GM21529 (cell line): ENCODE measurements around the gene BHMT.

Source experiments
- ATAC-seq: cut with Tn5 transposase; IDR thresholded peaks from one replicate; pipeline ENCODE4 v1.9.1; 2021; ENCODE audit not compliant: unreplicated experiment

BHMT gene

GRCh38 chr5:79111387-79111959 is at the start of gene BHMT:
TSS of gene BHMT (plus strand) at chr5:79111809. CDS start at chr5:79111886, 77 bp downstream.
- ATAC-seq = no peak

DNA sequence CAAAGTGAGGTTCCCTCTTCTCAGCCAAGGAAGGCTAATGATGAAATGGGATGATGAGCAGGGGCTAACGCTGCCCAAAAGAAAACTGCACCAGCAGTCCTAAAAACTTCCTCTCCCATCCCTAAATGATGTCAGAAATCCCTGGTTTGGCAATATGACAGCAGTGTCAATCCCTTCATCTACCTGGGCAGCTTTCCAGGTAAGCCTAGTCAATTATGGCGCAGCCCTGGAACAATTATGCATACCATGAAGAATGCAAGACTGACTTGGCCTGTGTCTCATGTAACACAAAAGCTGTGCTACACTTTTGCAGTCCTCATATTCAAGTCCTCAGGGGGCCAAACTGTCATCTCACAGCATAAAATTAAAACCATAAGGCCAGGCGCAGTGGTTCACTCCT is 49.2 kb upstream of the BHMT start:
- ATAC-seq = no peak

- no peak for ATAC-seq
Observed at GRCh38 chr5:79069488-79070349, 41.9 kb upstream of the BHMT start, which contains the start of the genes BHMT2 and DMGDH. TSS of gene BHMT2 (plus strand) at chr5:79069767. CDS start at chr5:79069783, 16 bp downstream. TSS of gene DMGDH (minus strand) at chr5:79069674. CDS start at chr5:79069620, 54 bp downstream.

DNA sequence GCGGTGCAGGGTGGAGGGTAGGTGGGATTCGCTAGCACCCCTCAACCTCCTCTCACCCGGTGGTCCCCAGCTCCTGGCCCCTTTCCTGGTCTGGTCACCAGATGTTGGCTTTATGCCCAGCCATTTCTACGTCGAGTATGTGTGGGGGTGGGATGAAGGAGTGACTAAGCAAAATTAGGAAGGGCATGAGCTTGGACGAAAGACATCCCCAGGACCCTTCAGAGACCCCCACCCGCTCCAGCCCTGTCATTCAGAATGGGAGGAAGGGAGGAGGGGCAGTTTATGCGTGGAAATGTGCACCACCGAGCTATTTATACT is 41.3 kb upstream of the BHMT start:
- no peak for ATAC-seq

DNA sequence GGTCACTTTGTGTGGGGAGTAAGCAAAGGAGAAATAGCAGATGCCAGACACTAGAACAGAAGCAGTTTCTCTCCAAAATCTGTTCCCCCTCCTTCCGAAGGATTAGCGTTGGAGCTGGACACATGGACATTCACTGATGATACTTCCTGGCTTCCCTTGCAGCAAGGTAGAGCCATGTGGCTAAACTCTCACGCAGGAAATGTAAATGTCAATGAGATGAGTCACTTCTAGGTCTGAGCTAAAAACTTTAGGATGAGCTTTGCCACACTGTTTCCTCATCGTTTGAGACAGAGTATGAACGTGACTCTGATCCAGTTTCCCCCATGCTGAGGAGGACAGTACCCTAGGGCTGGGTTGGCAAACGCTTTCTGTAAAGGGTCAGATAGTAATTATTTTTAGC is 37.0 kb upstream of the BHMT start:
- no peak for ATAC-seq

DNA sequence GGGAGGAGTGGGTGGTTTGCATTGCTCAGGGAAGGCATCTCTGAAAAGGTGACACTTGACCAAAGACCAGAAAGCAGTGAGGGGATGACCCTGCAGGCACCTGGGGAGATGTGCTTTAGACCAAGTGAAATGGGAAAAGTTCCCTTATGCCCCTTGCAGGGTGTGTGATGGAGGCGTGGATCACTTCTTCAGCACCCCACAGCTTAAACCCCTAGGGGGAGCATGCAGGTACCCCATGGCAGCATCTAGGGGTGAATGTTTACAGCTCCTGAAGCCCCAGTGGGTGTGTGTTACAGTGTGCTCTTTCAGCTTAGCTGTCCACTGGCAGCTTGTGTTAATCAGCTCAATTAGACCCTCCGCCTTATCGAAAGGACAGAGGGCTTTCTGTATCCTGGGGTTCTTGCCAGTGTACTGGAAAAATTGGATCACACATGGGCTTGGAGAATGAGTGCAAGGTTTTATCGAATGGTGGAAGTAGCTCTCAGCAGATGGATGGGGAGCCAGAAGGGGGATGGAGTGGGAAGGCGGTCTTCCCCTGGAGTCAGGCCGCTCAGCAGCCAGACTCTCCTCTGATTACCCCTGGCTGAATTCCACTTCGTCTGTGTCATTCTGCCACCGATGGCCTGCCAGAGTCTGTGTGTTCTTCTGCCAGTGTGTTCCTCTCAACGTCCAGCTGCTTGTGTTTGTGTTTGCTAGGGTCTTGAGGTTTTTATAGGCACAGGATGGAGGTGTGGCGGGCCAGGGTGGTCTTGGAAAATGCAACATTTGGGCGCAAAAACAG is 35.8 kb upstream of the BHMT start:
- ATAC-seq = no peak

DNA sequence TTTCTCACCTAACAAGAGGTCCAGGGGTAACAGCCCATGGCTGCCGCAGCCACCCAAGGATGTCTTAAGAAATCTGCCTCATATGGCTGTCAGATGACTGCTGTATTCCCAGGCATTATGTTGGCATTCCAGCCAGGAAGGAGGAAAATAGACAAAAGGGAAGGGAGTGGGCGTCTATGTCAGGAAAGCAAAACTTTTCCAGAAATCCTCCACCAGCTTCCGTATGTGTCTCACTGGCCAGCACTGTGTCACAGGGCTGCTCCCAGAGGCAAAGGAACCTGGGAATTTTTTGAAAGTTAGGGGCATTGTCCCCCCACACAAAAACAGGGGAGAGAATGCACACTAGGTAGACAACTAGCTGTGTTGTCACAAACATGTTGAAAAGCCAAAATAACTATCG is 34.8 kb upstream of the BHMT start:
- ATAC-seq = no peak

DNA sequence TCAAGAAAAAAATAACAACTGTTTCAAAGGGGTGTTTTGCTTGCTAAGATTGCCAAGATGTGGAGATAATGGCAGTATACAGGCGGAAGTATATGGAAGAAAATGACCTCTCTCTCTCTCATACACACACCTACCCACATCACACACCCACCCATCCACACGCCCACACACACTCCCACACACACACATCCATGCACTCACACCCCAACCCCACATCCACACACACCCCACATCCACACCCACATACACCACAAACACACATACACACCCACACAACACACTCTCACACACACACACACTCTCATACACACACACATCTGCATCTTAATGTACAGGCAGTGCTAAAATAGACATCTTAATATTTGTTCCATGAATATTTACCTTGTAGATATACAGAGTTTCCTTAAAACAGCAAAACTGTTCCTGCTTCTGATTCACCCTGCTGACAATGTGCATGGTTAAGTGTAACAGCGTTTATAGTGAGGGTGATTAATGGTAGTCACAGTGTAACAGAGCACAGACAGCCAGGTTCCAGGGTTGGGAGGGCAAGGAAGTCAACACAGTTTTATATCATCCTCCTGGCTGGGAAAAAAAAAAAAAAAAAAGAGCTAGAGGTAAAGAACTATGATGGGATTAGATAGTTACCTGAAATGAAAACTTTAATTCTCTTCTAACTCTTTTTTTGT is 33.8 kb upstream of the BHMT start:
- no peak for ATAC-seq

- no peak for ATAC-seq
Observed at GRCh38 chr5:79080804-79081203, 30.8 kb upstream of the BHMT start.

DNA sequence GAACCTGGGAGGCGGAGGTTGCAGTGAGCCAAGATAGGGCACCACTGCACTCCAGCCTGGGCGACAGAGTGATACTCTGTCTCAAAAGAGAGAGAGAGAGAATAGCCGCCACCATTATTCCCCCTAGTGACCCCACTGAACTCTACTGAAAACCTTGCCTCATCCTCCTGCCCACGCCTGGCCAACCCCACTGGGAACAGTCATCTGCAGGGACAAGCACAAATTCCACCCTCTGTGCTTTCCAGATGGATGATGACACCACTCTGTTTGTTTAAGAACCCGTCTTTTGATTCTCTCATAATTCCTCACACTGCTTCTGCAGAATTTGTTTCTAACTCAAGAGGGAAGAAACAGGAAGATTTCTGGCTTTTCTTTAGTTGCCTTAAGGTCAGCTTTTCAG is 29.8 kb upstream of the BHMT start:
- no peak for ATAC-seq

DNA sequence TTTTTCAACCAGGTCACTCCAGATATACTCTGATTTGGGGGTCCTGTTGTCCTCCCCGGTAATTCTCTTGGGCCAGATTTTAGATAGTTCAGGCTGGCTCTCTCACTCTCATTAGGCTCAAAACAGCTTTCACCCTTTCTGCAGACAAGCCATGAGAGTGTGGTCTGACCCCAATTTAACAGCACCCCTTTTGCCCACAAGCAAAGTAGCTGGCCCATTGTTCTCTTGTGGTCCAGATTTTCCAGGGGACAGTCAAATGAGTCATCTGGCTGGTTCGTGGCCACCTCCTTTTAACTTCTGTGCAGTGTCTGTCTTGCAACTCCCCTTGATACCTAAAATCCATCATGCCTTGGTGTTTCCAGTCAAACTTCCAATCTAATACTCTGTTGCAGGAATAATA is 25.5 kb upstream of the BHMT start:
- ATAC-seq = no peak

DNA sequence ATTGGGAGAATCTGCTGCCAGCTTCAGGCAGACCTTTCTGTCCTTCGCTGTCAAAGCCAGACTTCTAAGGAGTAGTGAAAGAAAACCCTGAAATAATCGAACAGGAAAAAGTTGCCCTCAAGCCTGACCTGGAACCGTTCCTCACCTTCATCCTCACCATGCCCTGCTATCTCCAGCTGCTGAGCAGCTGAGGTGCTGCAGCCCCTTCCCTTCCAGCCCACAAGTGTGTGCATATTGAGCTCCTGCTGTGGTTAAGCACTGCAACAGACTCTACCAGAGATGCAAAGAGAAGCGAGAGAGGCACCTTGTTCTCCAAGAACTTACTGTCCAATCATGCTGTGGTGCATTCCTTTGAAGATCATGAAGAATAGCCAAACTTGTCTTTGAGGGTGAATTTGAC is 23.1 kb upstream of the BHMT start:
- no peak for ATAC-seq

DNA sequence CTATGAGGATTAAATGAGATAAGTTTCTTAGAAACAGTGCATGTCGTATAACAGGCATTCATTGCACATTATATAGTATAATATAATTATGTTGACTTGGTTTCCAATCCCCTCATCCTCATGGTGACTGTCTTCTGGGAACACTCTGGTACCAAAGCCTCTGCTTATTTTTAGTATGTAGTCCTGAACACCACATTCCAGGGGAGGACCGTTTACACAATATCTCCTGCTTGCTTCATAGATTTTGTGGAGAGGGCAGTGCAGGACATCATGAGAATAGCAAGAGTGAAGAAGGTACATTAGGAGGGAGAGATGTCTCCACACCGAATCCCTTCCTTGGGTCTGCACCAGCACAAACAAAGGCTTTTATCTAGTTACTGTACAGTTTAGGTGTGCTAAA is 20.5 kb upstream of the BHMT start:
- no peak for ATAC-seq

DNA sequence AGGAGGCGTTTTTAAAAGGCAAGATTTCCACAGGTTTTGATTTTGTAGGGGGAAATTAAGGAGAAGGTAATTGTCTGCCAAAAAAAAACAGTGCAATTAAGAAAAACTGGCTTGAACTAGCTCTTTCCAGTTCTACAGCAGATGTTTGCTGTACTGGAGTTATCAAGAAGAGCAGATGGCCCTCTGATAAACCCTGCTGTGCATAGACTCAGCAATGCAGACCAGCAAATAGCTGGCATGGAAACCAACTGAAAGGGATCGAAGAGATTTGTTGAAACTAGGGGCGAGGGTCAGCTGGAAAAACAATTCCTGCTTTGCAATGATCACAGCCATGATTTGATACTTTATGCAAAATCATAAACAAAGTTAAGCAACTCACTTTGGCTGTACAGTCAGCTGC is 17.8 kb upstream of the BHMT start:
- no peak for ATAC-seq

- ATAC-seq = no peak
Observed at GRCh38 chr5:79105868-79106267, 5.7 kb upstream of the BHMT start.

DNA sequence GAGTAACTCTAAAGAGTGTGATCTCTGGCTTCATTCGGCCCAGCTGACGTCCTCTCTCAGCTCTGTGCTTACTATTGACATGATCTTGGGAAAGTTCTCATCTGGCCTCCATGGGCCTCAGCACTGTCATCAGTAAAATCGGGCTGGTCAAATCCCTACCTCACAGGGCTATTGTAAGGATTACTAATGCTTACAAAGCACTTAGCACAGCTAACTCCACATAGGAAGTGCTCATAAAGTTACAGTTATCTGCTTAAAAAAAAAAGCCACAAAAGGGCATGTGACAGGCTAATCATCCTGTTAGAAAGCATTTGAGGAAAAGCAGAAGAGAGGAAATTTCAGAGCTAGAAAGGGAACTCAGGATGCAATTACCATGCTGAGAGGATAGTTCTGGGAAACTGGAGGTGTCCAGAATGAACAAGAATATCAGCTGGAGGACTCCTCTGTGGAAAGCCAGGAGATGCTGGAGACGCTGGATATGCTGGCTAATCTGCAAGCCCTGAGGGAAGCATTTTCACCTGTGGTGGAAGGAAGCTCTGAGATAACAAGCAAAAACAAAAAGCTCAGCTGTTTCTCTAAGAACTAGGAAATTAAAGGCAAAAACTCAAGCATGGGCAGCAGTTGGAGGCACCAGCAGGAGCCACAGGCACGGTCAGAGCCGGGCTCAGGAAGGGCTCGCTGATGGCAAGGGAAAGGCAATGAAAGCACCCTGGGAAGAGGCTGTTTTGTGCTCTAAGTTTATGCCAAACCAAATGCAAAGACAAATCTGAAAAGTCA is 4.4 kb upstream of the BHMT start:
- ATAC-seq = no peak

DNA sequence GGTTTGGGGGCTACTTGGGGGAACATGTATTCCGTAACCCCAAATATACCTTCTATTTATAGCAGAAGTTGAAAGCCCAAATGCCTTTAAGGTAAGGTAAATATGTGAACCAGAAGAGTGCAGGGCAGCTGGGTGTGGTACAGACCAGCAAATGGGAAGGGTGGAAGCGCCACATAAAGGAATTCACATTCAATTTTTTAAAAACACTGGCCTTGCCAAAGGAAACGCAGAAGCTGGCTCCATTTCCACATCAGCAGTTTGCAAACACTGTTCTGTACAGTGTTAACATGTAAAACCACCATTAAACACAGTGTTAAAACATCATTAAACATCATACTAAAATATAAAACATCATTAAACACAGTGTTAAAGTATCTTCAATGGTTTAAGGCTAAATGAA is 3.5 kb upstream of the BHMT start:
- ATAC-seq = no peak

- ATAC-seq = no peak
Observed at GRCh38 chr5:79108792-79109191, 2.8 kb upstream of the BHMT start.

DNA sequence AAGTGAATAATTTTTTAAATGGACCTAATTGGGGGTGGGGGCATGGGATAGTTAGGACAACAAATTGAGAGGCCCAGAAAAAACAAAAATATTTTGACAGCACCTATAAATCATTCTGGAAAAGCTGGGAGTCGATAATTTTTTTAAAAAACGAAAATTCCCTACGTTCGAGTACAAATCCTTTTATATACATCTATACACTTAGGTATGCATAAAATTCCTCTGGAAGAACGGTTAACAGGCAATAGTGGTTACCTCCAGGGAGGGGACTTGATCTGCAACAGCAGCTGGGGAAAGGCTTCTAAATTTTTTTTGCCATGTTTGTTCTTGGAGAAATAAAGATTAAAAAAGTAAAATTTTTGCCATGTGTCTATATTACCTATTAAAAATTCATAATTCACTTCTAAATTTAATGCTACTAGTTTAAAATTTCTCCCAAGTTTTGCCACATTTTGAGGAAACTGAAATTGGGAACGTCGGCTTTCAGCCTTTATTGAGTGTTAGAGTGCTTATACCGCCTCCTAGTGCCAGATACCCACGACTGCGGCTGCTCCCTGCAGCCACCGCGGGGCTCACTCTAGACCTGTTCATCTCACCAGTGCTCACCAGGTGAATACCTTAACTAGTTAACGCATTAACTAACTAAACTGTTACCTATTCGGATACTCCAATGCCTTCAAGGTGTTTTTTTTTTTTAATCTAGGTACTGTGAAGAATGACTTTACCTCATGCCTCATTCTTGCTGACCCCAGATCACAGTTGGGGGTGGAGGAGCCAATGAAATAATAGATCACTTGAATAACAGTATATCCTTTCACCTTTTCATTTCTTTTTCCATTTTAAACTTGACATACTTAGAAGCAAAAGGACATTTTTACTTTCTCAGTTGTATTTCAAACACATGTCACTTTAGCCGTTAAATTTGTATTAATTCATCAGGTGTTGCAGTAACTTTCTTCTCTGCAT is 1.8 kb upstream of the BHMT start:
- no peak for ATAC-seq
